Measurements from ENCODE around the gene NPSR1.

DNA sequence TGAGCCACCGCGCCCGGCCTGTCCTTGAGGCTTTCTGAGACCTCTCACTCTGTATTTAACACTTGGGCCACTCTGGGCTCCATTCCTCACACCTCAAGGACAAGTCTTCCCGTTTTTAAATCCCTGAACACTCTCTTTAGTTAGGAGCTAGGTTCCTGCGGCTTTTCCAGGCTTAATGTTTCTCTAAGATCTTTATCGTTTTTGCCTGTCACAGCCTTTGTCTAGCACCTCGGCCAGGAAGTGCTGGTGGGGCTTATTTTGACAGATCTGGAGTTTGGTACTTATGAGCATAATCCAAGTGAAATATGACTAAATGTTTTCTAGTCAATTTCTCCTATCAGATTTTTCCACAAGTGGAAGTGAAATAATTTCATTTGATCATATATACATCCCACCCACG, 192.7 kb downstream of the NPSR1 start:
- TF ChIP-seq POLR2A (IDR thresholded peaks at IDR 0.05): no peak
- TF ChIP-seq CTCF (IDR thresholded peaks at IDR 0.05): no peak

Measured in heart left ventricle (tissue), 13 donors.